GM04503 (cell line): ENCODE measurements around the gene GSTP1.
A peak's percentile ranks its signal among the peaks of the same experiment; 100 is the strongest.
"Not testable (repeated sequence)": the region's sequence is repeated elsewhere in the genome, so short reads cannot be mapped to it uniquely, and the experiment has no call there.

Source experiments
- DNase-seq: peaks from one replicate; pipeline ENCODE4 v3.0.0-alpha.2; 2012; ENCODE audit warnings: low read depth

The GSTP1 gene

DNA sequence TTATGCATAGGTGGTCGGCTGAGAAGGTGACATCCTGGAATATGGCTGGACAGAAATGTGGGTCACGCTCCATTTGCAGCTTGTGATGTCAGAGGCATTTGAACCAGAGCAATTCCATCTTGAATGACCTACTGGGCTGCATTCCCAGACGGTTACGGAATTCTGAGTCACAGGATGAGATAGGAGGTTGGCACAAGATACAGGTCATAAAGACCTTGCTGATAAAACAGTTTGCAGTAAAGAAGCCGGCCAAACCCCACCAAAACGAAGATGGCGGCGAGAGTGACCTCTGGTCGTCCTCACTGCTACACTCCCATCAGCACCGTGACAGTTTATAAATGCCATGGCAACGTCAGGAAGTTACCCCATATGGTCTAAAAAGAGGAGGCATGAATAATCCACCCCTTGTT lies 19.9 kb upstream of the GSTP1 start:
- DNase-seq: peak; percentile 59

DNA sequence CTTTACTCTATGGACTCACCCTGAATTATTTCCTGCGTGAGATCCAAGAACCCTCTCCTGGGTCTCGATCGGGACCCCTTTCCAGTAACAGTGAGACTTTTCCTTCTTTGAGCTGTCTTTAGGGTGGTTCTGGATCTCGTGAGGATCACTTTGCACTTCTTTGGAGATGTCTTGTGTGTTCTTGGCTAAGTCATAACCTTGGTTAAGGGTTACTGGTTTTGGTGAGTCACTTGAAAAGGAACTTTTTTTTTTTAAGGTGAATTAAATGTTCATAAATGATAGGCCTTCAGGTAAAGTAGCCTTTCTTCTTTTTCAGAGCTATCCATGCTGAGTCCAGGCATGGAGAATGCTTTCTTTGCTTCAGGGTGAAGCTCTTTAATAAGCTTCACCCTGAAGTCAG lies 19.4 kb upstream of the GSTP1 start:
- no peak for DNase-seq

DNA sequence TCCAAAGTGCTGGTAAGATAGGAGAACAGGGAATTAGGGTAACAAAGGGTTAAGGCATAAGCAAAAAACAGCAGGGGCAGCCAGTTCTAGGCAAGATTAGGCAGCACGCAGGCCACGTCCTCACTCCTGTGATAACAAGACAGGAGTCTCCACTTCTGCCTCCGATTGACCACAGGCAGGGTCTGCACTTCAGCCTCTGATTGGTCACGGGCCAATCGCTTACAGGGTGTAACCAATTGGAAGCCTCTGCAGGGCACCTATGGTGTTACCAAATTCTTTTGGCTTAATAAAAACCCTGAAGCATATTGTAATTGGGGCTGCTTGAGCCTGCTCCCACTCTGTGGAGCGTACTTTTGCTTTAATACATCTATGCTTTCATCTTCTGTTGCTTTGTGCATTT lies 12.2 kb upstream of the GSTP1 start:
- DNase-seq: no peak

DNA sequence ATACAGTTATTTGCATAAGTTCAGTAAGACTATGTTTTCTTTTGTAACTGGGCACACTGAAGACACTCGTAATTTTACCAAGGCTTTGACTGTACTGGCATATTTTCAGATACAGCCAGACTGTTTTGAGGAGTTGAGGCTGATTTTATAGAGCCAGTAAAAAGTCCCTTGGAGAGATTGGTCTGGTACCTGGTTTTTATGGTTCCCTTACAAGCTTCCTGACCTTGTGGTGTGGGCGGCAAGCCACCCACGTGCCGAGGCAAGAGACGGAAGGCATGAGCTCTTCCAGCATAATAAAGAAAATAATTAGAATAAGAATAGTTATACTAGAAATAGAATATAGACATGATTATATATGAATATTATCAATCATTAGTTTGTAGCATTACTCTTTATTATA lies 11.3 kb upstream of the GSTP1 start:
- DNase-seq: no peak

DNA sequence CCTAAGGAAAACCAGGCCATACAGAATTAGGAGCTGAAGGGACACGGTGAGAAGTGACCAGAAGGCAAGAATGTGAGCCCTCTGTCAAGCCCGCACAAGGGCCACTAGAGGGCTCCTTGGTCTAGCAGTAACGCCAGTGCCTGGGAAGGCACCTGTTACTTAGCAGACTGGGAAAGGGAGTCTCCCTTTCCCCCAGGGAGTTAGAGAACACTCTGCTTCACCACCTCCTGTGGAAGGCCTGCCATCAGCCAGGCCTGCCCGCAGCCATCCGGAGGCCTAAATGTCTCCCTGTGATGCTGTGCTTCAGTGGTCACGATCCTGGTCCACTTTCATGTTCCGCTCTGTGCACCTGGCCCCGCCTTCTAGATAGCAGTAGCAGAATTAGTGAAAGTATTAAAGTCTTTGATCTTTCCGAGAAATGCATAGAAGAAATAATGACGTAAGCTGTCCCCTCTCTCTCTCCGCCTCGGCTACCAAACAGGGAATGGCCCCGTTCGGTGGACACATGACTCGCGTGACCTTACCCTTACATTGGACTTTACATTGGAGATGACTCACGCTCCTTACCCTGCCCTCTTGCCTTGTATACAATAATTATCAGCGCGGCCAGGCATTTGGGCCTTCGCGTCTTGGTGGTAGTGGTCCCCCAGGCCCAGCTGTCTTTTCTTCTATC lies 10.7 kb upstream of the GSTP1 start:
- no peak for DNase-seq

DNA sequence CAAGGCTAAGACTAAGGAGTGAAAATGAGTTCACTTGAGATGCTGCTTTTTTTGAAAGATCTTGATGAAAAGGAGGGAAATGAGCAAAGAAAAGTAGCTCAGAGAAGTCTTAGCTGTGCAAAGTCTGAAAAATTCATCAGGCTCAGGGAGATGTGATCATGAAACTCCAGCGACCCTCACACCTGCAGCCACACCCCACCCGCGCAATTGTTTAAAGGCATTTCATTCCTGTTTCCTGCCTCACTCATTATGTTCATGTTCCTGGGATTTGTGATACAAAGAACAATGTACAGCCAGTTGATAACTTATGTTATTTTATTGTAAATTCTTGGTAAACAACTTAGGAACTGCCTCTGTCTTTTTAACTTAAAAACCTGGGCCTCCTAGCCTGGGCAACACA lies 8.7 kb upstream of the GSTP1 start:
- DNase-seq: no peak

DNA sequence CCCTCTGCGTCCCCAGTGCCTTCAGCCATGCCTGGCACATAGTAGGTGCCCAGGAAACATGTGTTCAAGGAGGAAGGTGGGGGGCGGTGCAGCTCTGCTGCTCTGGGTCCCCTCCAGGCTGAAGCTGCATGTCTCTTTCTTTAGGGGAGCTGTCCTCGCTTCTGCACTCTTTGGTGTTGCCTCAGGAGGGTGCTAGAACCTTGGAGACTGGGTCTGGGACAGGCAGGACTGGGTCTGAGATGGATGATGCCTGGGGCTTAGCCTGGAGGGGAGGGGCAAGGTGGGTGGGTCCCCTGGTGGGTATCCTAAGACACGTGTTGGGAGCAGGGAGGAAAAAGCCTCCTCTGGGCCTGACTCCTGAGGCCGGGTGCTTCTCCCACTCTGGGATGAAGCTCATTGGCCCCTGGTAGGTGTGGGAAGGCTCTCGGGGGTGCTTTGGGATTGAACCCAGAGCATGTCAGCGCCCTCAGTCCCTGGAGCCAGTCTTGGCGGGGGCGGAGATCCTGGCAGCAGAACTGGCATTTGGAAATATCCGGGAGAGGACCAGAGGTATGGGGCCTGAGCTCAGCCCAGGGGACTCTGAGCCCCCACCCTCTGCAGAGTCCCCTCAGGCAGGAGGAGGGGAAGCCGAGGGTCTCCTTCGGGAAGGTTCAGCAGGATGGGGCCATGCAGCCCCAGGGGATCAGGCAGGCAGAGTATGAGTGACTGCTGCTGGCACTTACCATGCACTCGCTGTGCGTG lies 6.7 kb upstream of the GSTP1 start:
- DNase-seq: no peak

DNA sequence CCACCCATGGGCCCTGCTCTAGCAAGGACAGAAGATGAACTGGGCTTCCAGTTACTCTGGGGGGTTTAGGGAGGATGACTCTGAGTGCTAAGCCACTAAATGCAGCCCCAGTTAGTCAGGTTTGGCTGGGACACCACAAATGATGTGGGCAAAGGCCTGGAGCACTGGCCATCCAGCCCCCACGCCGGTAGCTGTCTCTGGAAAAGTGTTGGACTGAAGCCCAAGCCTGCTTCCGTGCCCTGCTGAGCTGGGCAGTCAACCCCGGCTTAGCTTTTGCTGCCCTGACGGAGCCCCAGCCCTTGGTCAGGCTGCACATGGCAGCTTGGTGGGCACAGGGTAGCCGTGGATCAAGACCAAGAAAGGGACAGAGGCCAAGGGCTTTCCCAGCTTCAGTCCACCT lies 5.7 kb upstream of the GSTP1 start:
- DNase-seq: no peak

DNA sequence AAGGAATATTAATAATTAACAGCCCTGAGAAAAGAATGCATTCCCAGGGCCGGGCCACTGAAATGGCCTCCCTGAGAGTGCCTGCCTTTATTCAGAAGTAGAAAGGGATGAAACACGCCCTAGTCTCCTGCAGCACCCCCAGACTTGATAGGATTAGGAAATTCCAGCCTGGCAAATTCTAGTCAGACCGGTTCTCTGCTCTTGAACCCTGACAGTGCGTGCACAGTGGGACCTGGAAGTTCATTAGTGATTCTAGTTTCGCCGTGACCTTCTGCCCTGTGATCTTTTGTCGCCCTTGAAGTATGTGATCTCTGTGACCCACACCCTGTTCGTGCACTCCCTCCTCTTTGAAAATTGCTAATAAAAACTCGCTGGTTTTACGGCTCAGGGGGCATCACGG lies 2.1 kb upstream of the GSTP1 start:
- DNase-seq: no peak

DNA sequence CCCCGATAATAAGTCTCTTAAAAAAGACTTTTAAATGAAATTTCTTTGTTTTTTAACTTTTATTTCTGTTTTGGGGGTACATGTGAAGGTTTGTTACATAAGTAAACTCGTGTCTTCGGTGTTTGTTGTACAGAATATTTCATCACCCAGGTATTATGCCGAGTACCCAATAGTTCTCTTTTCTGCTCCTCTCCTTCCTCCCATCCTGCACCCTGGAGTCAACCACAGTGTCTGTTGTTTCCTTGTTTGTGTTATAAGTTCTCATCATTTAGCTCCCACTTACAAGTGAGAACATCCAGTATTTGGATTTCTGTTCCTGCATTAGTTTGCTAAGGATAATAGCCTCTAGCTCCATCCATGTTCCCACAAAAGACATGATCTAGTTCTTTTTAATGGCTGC lies 1.6 kb upstream of the GSTP1 start:
- no peak for DNase-seq

DNA sequence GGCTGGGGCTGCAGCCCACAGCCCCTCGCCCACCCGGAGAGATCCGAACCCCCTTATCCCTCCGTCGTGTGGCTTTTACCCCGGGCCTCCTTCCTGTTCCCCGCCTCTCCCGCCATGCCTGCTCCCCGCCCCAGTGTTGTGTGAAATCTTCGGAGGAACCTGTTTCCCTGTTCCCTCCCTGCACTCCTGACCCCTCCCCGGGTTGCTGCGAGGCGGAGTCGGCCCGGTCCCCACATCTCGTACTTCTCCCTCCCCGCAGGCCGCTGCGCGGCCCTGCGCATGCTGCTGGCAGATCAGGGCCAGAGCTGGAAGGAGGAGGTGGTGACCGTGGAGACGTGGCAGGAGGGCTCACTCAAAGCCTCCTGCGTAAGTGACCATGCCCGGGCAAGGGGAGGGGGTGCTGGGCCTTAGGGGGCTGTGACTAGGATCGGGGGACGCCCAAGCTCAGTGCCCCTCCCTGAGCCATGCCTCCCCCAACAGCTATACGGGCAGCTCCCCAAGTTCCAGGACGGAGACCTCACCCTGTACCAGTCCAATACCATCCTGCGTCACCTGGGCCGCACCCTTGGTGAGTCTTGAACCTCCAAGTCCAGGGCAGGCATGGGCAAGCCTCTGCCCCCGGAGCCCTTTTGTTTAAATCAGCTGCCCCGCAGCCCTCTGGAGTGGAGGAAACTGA lies 731 bp downstream of the GSTP1 start:
- peak; percentile 16 for DNase-seq

DNA sequence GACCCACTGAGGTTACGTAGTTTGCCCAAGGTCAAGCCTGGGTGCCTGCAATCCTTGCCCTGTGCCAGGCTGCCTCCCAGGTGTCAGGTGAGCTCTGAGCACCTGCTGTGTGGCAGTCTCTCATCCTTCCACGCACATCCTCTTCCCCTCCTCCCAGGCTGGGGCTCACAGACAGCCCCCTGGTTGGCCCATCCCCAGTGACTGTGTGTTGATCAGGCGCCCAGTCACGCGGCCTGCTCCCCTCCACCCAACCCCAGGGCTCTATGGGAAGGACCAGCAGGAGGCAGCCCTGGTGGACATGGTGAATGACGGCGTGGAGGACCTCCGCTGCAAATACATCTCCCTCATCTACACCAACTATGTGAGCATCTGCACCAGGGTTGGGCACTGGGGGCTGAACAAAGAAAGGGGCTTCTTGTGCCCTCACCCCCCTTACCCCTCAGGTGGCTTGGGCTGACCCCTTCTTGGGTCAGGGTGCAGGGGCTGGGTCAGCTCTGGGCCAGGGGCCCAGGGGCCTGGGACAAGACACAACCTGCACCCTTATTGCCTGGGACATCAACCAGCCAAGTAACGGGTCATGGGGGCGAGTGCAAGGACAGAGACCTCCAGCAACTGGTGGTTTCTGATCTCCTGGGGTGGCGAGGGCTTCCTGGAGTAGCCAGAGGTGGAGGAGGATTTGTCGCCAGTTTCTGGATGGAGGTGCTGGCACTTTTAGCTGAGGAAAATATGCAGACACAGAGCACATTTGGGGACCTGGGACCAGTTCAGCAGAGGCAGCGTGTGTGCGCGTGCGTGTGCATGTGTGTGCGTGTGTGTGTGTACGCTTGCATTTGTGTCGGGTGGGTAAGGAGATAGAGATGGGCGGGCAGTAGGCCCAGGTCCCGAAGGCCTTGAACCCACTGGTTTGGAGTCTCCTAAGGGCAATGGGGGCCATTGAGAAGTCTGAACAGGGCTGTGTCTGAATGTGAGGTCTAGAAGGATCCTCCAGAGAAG lies 1.6 kb downstream of the GSTP1 start:
- no peak for DNase-seq

DNA sequence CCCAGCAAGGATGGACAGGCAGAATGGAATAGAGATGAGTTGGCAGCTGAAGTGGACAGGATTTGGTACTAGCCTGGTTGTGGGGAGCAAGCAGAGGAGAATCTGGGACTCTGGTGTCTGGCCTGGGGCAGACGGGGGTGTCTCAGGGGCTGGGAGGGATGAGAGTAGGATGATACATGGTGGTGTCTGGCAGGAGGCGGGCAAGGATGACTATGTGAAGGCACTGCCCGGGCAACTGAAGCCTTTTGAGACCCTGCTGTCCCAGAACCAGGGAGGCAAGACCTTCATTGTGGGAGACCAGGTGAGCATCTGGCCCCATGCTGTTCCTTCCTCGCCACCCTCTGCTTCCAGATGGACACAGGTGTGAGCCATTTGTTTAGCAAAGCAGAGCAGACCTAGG lies 2.3 kb downstream of the GSTP1 start:
- no peak for DNase-seq

DNA sequence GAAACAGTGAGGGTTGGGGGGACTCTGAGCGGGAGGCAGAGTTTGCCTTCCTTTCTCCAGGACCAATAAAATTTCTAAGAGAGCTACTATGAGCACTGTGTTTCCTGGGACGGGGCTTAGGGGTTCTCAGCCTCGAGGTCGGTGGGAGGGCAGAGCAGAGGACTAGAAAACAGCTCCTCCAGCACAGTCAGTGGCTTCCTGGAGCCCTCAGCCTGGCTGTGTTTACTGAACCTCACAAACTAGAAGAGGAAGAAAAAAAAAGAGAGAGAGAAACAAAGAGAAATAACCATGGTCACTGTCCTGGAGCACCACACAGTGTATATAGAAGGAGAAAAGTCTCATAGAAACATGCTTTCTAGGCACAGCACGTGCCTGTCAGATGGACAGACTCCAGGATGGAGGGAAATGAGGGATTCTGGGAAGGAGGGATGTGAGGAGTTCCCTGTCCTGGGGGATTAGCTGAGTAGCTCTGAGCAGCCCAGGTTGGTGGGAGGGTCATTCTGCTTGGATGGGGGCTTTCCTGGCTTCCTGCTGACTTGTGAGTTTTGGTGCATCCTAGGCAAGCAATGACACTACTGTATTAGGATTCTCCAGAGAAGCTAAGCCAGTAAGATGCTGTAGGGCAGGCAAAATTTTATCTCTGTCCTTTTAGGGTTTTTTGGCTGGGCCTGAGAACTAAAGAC lies 3.1 kb downstream of the GSTP1 start:
- no peak for DNase-seq

DNA sequence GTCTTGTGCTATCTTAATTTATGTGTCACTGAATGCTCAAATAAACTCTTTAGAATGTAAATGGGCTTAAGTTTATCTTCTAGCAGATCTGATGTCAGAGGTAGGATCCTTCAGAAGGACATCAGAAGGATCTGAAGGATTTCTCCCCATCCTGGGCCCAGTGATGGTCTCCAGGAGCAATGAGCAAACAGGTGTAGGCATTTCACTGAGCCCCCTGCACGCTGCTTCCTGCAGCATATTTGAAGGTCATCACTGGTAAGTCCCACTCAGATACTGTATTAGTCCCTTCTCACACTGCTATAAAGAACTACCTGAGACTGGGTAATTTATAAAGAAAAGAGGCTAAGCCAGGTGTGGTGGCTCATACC lies 4.5 kb downstream of the GSTP1 start:
- DNase-seq: no peak

DNA sequence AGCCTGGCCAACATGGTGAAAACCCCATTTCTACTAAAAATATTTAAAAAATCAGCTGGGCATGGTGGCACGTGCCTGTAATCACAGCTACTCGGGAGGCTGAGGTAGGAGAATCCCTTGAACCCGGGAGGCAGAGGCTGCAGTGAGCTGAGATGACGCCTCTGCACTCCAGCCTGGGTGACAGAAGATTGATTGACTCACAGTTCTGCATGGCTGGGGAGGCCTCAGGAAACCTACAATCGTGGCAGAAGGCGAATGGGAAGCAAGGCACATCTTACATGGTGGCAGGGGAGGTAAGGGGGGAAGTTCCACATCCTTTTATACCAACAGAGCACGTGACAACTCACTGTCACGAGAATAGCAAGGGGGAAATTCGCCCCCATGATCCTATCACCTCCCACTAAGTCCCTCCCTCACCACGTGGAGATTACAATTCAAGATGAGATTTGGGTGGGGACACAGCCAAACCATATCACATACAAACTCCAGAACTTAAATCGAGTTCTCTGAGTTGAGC lies 5.3 kb downstream of the GSTP1 start:
- not testable (repeated sequence) for DNase-seq

DNA sequence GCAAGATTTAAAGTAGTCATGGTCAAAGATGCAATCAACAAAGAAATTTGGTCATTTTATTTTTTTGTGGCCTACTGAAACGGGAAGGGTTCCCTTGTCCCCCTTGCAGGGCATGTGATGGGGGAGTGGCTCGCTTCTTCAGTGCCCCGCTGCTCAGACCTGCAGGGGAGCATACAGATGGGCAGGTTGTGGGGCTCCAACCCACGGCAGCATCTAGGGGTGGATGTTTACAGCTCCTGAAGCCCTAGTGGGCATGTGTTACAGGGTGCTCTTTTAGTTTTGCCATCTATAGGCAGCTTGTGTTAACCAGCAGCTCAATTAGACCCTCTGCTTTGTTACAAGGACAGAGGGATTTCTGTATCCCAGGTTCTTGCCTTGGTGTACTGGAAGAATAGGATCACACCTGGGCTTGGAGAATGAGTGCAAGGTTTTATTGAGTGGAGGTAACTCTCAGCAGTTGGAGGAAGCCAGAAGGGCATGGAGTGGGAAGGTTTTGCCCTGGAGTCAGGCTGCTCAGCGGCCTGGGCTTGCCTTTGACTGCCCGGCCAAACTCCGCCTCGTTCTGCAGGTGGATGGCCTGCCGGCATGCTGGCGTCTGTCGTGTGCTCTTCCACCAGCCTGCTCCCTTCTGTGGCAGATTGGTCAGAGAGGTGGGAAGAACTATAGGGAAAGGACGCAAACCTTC lies 9.4 kb downstream of the GSTP1 start:
- no peak for DNase-seq

DNA sequence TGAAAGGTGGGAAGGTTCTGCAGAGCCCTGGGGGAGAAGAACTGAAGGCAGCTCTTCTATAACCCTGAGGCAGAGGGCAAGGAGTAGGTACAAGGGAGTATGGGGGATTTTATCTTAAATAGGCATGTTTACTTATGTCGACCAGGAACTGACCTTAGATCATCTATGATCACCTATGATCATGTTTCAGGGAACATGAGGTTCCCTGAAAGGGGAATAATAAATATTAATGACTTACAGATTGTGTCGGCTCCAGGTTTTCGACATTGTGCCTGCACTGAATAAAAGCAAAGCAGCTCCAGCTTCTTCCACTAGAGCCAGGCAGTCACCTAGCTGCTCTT lies 9.9 kb downstream of the GSTP1 start:
- DNase-seq: no peak

DNA sequence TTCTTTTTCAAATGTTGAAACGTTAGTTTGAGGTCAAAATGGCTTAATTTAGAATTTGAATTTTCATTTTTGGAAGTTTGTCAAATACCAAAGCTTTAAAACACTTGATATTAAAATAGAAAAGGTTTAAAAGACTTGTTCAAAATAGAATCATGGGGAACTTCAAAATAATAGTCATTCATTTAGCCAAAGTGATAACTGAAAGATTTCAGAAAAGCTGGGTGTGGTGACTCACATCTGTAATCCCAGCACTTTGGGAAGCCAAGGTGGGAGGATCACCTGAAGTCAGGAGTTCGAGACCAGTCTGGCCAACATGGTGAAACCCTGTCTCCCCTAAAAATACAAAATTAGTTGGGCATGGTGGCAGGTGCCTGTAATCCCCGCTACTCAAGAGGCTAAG lies 10.9 kb downstream of the GSTP1 start:
- no peak for DNase-seq

DNA sequence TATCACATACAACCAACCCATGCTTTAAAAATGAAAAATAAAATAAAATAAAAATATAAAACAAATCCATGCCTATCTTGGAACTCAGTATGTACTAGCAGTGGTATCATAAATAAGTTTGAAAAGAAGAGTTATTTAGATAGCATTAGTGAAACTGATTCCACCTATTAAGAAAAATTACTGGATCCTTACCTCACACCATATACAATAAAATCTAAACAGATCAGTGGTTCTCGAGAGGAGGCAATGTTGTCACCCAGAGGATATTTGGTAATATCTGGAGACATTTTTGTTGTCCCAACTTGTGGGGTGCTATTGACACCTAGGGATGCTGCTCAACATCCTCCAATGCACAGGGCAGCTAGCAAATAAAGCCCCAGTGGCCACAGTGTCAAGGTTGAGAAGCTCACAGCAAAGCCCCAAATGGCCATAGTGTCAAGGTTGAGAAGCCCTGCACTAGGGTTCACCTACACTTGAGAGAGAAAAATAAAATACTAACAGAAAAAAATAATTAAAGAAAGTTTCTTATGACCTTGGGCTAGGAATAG lies 13.2 kb downstream of the GSTP1 start:
- no peak for DNase-seq

DNA sequence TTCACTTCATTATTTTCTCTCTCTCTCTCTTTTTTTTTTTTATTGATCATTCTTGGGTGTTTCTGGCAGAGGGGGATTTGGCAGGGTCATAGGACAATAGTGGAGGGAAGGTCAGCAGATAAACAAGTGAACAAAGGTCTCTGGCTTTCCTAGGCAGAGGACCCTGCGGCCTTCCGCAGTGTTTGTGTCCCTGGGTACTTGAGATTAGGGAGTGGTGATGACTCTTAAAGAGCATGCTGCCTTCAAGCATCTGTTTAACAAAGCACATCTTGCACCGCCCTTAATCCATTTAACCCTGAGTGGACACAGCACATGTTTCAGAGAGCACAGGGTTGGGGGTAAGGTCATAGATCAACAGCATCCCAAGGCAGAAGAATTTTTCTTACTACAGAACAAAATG lies 13.8 kb downstream of the GSTP1 start:
- DNase-seq: not testable (repeated sequence)
